GM18519 (cell line): ENCODE results near the gene CDC25C.

Experiments used
- ATAC-seq: cut with Tn5 transposase; IDR thresholded peaks from one replicate; pipeline ENCODE4 v1.9.1; 2021; ENCODE audit warnings: mild to moderate bottlenecking, moderate library complexity; ENCODE audit not compliant: unreplicated experiment, low FRiP score

The CDC25C gene

DNA sequence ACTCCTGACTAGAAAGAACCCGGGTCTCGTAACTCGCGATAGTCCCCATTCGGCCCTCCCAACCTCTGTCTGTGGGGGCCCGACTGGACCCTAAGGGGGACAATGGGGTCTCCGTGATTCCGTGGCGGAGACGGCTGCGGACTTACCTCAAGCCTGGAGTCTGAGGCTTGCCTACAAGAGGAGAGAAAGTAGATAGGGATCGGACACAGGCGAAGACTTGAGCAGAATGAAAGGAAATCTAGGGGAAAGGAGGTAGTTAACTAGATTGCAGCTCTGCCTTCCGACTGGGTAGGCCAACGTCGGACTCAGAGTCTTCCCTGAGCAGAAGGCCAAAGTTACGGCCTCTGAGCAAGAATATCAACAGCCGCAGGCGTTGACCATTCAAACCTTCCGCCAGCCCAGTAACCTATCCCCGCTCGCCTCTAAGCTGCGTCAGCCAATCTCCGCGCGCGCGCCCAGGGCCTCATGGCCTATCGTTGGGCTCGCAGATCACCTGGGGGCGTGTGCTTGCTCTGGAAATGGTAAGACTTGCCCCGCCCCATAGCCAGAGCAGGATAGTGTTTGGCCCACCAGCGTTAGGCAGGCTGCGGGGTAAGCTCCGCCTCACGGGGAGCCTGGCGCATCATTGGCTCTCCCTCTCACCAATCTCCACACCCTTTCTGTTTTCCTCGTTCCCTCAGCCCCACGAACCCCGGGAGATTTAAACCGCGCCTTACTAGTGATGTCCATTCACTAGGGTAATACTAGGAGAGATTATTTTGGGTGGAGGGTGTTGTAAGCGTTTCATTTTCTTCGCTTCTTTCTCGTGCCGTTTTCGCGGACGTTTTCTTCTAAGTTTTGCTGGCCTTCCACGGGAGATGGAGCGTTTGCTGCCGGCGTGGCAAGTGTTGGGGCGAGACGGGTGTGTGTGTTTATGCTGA lies at the start of gene CDC25C:
TSS of gene CDC25C (minus strand) at position 356 of the 920 bp plus-strand sequence. CDS start 624 bp downstream, outside the sequence.
- peak; percentile 96 for ATAC-seq

- ATAC-seq: no peak
Measured at GRCh38 chr5:138372653-138373052, 41.0 kb upstream of the CDC25C start.

DNA sequence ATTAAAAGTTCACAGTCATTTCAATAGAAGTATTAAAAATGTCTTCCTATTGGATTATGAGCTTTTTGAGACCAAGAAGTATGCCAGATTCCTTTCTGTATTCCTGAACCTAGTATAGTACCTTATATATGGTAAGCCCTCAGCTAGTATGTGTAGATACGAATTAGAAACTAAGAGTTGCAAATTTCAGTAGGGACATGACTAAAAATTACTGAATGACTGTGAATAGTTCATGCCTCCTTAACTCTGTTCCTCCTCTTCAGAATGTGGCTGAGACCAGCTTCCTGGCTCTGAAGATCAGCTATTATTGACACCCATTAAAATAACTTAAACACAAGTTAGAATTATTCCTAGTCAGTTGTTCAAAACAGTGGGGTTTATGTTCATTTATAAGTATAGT lies 40.6 kb upstream of the CDC25C start:
- ATAC-seq: no peak

DNA sequence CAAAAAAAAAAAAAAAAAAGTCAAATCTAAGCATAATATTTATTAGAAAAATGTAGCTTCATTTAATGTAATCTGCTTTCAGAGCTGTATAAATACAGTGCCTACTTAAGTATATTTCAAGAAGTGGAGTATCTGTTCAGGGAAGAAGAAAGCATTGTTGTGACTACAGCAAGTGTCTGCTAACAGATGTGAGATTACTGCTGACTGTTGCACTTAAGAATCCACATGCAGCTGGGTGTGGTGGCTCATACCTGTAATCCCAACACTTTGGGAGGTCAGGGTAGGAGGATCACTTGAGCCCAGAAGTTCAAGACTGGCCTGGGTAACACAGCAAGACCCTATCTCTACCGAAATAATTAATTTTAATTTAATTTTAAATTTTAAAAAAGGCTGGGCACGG lies 39.9 kb upstream of the CDC25C start:
- no peak for ATAC-seq

- ATAC-seq: no peak
Measured at GRCh38 chr5:138370537-138370936, 38.9 kb upstream of the CDC25C start.

DNA sequence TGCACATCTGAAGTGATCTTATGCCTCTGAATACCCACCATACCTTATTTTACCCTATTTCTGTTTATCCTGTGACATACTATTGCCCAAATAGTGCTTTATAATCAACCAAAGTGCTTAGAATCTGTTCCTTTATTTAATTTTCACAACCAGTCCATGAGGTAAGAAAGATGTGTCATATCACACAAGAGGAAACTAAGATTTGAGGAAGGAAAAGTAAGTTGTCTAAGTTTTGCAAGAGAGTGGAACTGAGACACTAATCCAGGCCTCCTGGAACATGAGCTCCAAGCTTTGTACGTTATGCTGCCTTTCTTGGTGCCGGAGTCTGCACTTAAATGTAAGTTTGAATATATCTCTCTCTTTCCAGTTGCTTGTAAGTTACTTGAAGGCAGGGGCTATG lies 38.1 kb upstream of the CDC25C start:
- ATAC-seq: no peak

DNA sequence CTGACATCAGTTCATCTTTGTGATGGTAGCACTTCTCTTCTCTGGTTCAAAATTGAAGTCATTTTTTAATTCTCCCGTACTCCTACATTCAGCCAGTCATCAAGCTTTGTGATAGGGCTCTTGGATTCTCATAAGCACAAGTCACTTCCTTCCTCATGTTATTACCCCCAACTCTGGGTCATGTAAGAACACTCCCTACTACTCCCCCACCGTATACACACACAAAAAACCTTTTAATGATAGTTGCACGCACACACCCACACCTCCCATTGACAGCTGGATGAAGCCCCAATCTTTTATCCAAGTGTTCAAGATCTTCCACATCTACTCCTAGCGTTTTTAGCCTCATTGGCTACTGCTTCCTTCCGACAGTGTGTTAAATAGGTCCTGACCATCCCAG lies 37.7 kb upstream of the CDC25C start:
- ATAC-seq: no peak

- ATAC-seq: no peak
Measured at GRCh38 chr5:138366632-138367382, 35.2 kb upstream of the CDC25C start.

- ATAC-seq: no peak
Measured at GRCh38 chr5:138364576-138364975, 33.0 kb upstream of the CDC25C start.

DNA sequence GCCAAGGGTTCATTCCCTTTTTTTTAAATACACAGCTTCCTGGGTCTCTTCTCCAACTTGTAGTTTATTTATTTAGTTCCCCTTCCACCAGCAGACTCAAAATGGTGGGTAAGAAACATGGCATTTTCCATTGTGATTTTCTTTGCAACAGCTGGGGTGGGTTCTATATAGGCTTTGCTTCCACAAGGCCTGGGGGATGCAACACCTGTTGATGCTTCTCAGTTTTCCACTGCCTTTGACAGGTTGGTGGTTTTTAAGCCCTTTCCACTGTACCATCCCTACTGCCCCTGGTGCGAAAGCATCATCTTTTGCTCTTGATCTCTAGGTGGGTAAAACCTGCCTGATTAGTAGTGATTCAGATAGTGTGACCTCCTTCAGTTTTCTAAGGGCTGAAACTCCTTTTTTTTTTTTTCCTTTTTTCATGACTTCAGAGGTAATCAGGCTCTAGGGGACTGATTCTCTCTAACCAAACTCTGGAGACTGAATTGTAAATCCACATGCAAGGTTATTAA lies 29.4 kb upstream of the CDC25C start:
- ATAC-seq: no peak

DNA sequence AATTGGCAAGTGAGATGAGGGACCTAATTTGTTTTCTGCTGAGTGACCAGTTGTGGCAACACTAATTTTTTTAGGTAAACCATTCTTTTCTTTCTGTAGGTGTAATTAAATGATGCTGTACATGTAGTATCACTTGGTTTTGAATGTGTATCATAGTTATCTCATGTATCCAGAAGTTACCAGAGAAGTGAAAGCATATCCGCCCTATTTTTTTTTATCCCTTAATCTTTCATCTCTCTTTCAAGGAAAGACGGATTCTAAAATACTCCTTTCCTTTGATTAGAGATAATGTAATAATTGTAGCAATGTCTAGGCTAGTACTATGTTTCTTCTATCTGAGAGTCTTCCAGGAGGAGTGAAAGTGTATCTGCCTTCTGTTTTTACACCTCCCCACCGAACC lies 28.0 kb upstream of the CDC25C start:
- no peak for ATAC-seq

DNA sequence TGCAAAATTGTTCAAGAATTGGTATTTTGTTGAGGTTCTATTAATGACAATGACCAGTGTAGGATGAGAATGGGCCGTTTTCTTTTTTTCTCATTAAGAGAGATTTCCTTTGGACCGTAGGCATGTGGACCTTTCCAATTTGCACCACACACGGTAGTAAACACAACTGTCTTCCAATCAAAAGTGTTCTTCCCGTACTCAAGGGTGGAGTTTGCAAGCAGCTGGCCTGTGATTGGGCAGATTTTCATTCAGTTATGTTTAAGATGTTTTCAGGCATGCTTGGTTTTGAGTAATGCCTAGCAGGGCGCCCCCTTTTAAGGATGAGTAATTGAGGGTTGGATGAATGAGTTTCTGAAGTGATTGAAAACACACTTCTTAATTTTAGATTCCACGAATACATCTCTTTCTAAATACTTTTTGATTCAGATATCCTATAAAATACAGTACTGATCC lies 23.3 kb upstream of the CDC25C start:
- no peak for ATAC-seq

- no peak for ATAC-seq
Measured at GRCh38 chr5:138354387-138354786, 22.8 kb upstream of the CDC25C start.

DNA sequence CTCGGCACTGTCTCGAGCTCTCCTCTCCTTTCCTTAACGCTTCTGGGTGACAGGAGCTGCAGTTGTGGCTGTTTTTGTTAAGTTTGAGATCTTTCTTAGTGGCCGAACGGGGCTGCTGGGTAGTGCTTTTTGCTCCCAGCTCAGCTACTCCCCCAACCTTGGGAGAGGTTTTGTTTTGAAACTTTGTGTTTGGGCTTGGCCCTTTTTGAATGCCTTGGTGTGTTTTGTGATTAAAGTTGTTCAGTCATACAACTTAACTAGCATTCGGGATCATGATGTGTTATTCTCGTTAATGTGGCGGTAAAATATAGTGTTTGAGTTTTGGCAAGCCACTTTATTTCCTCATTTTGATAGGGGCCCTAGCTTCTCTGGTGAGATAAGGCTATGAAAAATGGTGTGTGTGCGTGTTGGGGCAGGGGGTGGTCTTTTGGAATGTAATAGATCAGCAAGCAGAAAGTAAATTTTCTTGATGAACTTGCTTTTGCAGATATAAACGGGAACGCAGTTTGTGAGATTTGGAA lies 22.0 kb upstream of the CDC25C start:
- no peak for ATAC-seq

- ATAC-seq: peak; percentile 17
Measured at GRCh38 chr5:138352722-138353559, 21.3 kb upstream of the CDC25C start.

DNA sequence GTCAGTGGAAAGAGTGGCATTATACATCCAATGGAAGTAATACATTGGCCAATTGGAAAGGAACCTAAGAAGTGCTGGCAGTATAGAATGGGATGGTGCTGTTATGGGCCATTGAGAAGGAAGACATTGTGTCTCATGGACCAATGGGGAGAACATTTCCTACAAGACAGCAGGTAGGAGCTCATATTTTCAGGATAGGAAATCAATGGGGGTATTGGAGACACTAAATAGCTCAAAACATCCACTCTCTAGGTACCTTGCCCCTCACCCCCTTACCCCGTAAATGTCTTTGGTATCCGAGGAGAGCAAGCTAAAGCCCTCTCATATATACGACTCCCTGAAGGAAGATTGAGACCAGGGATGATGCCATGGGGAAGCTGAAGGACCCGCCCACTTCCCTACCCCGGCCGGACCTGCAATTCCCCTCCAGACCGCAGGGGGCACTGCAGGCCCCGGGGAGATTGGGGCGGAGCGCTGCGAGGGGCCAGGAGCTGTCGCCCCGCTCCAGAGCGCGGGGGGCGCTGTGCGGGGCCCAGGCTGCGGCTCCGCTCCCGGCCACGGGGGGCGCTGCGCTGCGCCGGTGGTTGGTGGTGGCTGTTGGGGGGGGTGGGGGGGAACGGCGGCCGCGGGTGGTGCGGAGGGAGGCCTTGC lies 20.6 kb upstream of the CDC25C start, which contains the start of gene KDM3B:
TSS of gene KDM3B (plus strand) at position 615 of the 651 bp plus-strand sequence. CDS start 111 bp downstream, outside the sequence.
- ATAC-seq: peak; percentile 33

- ATAC-seq: no peak
Measured at GRCh38 chr5:138351517-138351916, 19.9 kb upstream of the CDC25C start.

GRCh38 chr5:138351056-138351455 lies 19.5 kb upstream of the CDC25C start:
- ATAC-seq: no peak

- no peak for ATAC-seq
Measured at GRCh38 chr5:138350563-138350890, 18.9 kb upstream of the CDC25C start.
